Tibial nerve (tissue), 4 donors: ENCODE measurements around the gene TBK1.

Experiments
- EP300 ChIP-seq, 2 donors: sonication (generic); formaldehyde crosslinking; IDR thresholded peaks; one replicate each; pipeline ENCODE4 v1.6.1; 2017; ENCODE audit warnings: antibody characterized with exemption in 2 of 2, mild to moderate bottlenecking in 1 of 2
- POLR2A ChIP-seq, 2 donors: fragments of 450-650 bp; IDR thresholded peaks; one replicate each; pipeline ENCODE4 v1.6.1; 2017; ENCODE audit warnings: antibody characterized with exemption in 2 of 2, mild to moderate bottlenecking in 2 of 2, moderate library complexity in 2 of 2
- TF ChIP-seq, protein P1 (sequence below), 5 experiments: fragments of 200-600 bp in 3 of 5; fragments of 450-650 bp in 2 of 5; sonication (generic) in 3 of 5; IDR thresholded peaks; one replicate each; pipeline ENCODE4 v1.5.1; 2016 to 2019; ENCODE audit warnings: antibody characterized with exemption in 5 of 5, mild to moderate bottlenecking in 3 of 5, moderate library complexity in 2 of 5

DNA sequence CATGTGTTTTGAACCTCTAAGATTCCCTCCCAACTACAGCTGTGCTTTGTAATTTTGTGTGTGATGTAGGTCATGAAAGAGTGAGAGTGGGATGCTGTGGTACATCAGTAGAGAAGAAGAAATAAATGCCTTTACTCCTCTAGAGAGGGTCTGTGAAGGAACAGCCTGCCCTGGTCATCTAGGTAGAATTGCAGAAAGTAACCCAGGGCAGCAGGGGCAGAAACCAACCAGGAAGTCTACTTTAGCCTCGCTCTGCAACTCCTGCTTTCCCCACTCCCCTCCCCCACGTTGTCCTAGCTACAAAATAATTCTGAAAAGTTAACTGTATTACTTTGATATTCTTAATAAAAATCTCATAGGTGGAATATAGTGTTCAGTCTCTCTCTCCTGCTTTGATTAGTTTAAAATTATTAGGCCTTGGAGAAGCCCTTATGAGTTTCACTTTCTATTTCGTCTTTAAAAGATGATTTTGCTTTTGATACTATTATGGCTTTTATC is 7.5 kb downstream of the TBK1 start:
- TF ChIP-seq, protein P1, sequence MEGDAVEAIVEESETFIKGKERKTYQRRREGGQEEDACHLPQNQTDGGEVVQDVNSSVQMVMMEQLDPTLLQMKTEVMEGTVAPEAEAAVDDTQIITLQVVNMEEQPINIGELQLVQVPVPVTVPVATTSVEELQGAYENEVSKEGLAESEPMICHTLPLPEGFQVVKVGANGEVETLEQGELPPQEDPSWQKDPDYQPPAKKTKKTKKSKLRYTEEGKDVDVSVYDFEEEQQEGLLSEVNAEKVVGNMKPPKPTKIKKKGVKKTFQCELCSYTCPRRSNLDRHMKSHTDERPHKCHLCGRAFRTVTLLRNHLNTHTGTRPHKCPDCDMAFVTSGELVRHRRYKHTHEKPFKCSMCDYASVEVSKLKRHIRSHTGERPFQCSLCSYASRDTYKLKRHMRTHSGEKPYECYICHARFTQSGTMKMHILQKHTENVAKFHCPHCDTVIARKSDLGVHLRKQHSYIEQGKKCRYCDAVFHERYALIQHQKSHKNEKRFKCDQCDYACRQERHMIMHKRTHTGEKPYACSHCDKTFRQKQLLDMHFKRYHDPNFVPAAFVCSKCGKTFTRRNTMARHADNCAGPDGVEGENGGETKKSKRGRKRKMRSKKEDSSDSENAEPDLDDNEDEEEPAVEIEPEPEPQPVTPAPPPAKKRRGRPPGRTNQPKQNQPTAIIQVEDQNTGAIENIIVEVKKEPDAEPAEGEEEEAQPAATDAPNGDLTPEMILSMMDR (IDR thresholded peaks at IDR 0.05): no peak
- no peak for TF ChIP-seq EP300 (IDR thresholded peaks at IDR 0.05)
- no peak for TF ChIP-seq POLR2A (IDR thresholded peaks at IDR 0.05)
